Medulla oblongata (tissue), 1 donor: ENCODE results near the gene NSRP1.
"Not testable (repeated sequence)": the region's sequence is repeated elsewhere in the genome, so short reads cannot be mapped to it uniquely, and the experiment has no call there.

Experiments used
- DNase-seq: peaks from one replicate; pipeline ENCODE4 v3.0.0-alpha.2; 2015; ENCODE audit errors: extremely low spot score

NSRP1 gene

DNA sequence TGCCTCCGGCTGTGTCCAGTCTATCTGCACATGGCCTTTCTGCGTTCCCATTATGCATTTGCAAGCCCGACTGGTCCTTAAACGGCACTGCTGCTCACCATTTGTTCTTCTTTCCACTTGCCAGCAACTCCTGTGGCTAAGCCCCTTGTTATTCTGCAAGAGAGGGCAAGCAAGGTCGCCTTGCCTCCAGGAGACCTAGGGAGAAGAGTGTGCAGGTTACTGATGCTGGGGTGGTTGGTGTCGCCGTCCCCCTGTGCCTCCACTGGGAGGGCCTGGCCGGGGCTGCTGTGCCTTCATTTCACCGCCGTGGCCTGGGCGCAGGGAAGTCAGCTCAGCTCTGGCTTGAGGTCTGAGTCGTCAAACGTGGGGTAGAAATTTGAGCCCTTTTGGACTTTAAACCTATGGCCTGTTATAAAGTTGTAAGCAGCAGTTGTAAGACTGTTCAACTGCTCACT is 106.1 kb downstream of the NSRP1 start:
- no peak for DNase-seq

DNA sequence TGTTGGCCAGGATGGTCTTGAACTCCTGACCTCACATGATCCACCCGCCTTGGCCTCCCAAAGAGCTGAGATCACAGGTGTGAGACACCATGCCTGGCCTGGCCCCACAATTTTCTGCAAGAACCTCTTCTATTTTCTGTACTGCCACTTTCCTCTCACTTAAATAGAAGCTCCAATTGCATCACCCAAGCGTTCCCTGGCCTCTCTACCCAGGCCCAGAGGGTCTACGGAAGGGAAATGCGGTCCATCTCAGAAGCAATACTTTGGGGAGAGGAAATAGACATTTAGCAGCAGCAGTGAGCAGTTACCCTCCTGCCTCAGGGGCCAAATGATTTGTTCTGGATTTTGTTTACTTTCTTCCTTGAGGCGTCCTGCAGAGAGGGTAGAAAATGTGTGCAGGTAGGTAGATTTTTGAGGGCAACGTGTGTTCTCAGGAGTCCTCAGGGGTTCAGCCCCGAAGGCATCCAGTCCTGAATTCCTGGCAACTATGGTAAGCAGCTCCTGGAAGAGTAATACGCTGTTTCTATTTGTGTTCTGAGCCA is 107.9 kb downstream of the NSRP1 start:
- DNase-seq, result no peak

DNA sequence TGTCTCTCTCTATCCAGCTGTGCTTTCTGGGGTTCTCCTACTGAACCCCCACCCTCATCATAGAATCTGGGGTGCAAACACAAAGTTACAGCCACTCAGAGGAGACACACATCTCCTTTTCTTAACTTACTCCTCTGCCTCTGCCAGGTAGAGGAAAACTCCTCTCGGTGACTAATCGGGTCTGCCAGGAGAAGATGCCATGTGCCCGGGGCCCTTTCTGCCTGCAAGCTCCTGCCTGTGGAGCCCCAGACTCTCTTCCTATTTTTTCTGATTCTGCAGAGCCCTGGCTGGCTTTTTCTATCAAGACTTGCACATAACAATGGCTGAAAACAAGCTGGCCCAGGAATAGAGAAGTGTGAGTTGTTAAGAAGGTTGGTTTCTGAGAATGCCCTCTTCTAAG is 108.5 kb downstream of the NSRP1 start:
- DNase-seq, result no peak

DNA sequence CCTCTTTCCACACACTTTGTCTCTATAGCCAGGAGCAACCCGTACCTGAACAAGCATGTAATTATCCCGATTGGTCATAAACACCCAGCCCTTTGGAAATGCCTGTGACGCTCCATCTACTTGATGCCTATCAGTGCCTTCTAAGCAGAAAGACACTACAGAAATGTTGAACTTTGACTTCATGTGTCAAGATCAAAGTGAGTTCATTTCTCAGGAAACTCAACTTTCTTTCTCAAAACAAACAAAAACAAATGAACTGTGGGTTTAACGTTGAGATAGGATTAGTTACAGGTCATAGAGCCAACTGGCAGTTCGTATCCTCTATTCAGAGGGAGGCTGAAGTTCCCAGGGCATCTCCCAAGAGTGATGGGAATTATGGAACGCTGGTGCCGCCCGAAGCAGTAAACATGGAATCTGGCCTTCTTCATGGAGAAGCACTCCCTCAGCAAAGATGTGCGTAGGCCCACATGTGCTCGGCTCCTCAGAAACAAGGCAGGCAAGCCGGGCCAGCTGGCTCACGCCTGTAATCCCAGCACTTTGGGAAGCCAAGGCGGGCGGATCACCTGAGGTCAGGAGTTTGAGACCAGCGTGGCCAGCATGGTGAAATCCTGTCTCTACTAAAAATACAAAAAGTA is 109.4 kb downstream of the NSRP1 start:
- no peak for DNase-seq

DNA sequence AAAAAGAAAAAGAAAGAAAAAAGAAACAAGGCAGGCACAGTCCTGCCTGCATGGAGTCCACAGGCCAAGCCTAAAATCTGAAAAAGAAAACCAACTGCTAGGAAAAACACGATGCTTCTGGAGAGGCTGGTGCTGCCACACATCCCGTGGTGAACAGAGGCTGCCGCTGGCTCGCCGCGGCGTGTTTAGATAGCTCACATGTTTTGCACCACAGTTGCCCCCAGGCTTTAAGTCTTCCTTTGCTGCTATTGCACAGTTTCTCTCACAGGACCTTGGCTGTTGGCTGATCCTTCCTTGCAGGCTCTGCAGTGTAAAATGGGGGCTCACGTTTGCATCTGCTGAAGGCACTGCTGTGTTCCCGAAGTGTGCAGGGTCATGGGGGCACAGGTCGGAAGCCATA is 110.3 kb downstream of the NSRP1 start:
- DNase-seq, result no peak

DNA sequence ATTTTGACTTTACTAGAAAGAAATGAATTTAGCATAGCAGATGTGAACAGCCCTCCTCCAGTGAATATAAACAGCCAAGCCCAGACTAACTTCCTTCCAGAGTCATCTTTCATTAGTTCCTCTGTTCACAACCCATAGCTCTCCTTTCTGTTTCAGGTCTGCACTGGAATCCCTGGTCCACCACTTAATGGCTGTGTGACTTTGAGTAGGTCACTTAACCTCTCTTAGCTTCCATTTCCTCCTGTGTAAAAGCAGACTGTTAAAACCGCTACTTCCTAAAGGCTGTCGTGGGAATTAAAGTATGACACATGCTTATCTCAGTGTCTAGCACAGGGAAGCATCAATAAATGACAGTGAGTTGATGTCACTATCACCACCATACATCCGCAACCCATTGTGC is 111.4 kb downstream of the NSRP1 start:
- DNase-seq, result no peak

DNA sequence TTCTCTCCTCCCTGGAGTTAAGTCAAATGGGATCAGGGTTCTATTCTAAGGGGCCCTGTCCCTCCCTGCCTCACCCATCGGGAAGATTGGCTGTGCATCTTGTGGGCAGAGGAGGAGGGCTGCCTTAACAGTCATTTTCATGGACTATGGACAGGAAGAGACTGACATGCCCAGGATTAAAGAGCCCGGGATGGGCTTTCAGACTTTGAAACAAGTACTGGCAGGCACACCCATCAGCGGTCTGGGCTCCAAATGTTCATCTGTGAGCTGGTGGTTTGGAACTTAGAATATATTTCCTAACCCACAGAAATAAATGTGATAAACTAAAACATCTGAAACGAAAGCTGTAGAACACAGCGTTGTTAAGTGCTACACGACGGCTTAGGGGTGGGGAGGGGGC is 112.4 kb downstream of the NSRP1 start:
- no peak for DNase-seq

DNA sequence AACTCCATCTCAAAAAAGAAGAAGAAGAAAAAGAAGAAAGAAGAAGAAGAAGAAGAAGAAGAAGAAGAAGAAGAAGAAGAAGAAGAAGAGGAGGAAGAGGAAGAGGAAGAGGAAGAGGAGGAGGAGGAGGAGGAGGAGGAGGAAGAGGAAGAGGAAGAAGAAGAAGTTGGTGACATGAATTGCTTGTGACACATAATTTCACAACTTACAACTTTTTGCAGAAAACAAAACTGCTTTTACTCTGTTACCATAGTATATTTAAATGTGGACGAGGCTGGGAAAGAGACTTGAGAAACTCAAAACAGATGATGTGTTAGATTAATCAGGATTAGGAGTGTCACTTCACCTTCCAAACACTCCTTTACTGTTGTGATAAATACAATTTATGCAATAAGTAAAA is 113.4 kb downstream of the NSRP1 start:
- DNase-seq, result not testable (repeated sequence)

DNA sequence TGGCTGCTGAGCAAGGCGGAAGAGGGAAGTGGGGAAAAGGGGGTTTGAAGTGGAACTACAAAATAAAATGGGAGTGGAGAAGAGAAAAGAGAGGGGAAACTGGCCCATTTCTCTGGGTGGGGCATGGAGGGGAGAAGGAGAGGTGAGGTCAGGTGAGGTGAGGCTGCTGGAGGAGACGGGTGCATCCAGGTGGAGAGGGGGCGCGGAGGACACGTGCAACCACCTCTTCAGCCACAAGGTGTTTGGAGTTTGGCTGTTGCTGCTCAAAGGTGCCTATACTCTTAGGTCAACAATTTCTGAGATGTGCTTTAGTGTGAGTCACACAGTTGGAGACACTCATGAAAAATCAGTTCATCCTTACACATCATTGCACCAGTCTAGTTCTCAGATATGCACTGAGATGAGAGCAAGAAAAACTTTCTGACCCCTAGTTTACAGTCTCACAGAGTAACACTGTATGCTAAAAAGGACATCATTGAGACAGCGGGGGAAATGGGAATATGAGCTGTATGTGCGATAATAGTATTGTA is 114.0 kb downstream of the NSRP1 start:
- no peak for DNase-seq

DNA sequence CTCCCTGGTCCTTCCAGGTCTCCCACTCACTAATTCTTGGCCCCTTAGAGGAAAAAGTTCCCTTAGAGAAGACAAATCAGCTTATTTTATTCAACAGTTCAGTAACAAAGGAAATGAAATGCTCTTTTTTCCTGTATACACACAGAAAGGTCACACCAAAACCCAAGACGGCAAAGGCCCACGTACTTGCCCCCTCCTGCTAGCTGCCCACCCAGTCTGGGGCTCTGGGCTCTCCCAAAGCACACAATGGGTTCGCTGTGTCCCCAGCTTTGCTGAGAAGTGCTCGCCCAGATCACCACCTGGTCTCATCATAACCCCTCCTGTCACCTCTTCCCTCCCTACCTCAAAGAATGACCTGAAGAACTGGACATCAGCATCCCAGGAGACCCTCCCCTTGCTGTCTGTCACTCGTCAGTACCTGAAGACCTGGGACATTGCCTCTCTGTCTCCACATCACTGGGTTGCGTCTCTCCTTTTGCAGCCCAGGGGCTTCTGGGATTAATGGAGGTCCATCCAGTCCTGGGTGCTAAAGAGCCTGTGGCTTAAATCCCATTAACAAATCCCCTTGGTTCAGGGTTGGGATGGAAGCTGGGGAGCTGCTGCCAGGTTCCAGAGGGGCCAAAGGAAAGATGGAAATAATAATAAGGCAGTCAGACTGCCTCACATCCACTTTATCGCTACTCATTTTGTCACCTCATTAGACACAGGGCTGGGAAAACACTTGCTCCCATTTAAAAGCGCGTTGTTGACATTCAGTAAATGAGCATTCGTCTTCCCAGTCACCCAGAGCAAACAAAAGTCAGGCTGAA is 115.6 kb downstream of the NSRP1 start:
- no peak for DNase-seq

DNA sequence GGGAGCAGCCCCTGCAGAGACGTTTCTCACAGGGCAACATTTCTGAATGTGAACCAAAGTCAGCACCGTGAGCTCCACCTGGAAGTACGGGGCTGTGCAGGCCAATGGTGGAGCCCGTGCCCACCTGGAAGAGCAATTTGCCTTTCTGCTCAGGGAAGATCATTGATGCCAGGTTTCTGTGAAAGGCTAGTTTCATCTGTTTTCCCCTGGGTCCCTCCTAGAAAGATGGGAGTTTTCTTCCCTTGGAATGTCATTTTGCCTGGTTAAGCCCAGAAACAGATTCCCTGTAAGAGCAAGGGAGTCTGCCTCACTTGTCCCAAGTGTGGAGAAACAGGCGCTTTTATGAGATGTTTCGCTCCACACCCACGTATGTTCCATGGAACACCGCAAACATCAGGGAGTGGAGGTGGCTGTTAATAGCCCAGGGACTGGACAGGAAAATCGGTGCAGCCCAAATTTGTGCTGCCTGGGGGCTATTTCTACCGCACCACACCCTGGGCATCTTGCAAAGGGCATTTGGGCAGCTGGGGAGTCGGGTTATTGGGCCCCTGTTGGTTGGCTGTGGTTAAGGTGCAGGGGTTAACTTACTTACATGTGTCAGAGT is 116.3 kb downstream of the NSRP1 start:
- DNase-seq, result no peak

DNA sequence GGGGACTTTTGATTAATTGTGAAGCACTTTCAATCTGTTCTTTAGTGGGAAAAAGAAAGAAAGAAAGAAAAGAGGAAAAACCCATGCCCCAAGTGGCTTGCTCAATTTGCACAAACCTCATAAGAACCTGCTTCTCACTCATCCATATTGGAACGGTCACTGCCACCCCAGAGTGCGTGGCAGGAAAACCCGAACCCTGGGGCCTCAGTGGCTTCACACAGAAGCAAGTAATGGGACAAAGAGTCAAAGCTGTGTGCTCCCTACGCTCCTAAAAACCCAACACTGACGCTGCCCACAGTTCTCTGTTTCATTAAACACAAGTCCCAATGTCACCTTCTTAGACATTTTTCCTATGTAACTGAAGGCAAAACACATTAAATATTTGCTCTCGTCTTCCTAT is 117.7 kb downstream of the NSRP1 start:
- DNase-seq, result no peak

DNA sequence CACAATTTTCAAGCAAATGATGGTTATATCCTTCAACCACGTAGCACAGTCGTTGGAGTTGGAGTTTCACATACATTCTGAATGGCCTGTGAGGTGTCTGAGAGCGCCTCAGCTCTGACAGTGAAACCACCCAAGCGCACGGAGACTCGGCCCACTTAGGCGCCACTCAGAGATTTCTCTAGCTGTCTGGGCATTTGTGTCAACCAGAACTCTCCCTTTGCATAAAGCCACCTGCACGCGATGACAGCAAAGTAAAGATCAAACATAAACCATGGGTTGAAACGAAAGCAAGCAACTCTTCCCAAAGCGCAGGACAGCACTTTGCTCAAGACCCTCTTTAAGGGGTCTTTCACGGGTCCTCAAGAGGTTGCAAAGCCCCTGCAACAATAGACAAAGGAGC is 118.3 kb downstream of the NSRP1 start:
- DNase-seq, result no peak

DNA sequence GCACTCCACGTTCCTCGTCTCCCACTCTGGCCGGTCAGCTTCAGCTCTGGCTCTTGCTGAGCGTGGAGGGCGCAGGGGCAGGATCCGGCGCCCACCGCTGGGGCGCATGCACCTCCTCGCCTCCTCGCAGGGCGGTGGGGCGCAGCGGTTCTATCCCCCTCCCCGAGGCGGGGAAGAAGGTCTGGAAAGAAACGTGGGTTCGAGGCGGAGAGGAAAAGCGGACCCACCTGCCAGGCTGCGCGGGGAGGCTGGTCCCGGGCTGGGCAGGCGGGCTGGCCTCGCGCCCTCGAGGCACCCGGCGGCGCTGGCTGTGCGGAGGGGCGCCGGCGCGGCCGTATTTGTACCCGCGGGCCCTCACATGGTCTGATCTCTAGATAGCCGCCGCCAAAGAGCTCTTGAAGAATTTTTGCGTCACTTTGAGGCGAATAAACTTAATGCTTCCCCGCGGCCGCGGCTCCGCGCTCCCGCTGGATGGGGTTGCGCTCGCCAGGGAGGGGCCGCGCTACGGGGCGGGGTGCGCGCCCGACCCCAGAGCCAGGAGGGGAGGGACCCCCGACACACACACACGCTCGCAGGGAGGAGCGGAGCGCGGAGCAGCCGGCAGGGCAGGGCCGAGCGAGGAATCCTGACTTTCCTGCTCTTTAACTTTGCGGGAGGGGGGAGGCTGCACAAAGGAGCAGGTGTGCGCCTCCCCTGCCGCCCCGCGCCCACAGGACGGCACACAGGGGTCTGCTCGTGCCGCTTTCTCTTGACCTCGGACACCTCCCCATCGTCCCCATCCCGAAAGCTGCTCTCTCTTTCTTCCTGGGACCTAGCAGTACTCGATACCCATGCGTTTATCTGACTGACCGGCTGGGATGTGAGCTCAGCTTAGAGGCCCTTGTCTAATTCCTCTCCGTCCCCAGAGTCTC is 119.0 kb downstream of the NSRP1 start, which contains the start of gene SLC6A4:
Gene SLC6A4, minus strand, starts transcription at position 312 of the 911 bp plus-strand sequence. CDS start 13,739 bp downstream, outside the sequence.
- DNase-seq, result no peak
